A673 (cell line): ENCODE data around the gene OR9A2. TPM values are rescaled to one million over a fixed set of nuclear protein-coding genes. Genes with fewer than 3 reads are reported as not detected.

Experiments
- BruUV-seq: library from RNA; stranded (reverse); fragments of 400-500 nt; replicated peaks from 2 replicates; lab custom pipeline; 2021; lab: Mats Ljungman, UMichigan
- CTCF ChIA-PET: fragments of 300-600 bp; sonication (Branson Sonifier 250); formaldehyde crosslinking; loops from one replicate; lab custom pipeline; 2022; ENCODE audit warnings: antibody characterized with exemption; lab: Charles Lee
- POLR2A ChIA-PET: fragments of 300-600 bp; sonication (Branson Sonifier 250); formaldehyde crosslinking; loops from one replicate; lab custom pipeline; 2022; ENCODE audit warnings: antibody characterized with exemption; ENCODE audit not compliant: low non-redundant PET; lab: Charles Lee
- DNase-seq: peaks from one replicate; pipeline ENCODE4 v3.0.0-alpha.2; 2015; ENCODE audit warnings: low spot score
- H3K27ac ChIP-seq: fragments of 200-600 bp; sonication (generic); 2 replicates; pipeline ENCODE4 v1.5.1; 2016; ENCODE audit warnings: mixed run types, low read depth, mild to moderate bottlenecking, mixed read lengths, antibody characterized with exemption, low read length; ENCODE audit not compliant: poor library complexity, severe bottlenecking
- H3K27me3 ChIP-seq: fragments of 200-600 bp; sonication (generic); replicated peaks from 2 replicates; pipeline ENCODE4 v1.6.1; 2017; ENCODE audit warnings: mixed run types, low read depth, mild to moderate bottlenecking, mixed read lengths, antibody characterized with exemption, low read length; ENCODE audit not compliant: insufficient read depth, poor library complexity
- H3K36me3 ChIP-seq: fragments of 200-600 bp; sonication (generic); 2 replicates; pipeline ENCODE4 v1.6.1; 2016; ENCODE audit warnings: mixed run types, mild to moderate bottlenecking, mixed read lengths, antibody characterized with exemption, low read length; ENCODE audit not compliant: insufficient read depth, poor library complexity, severe bottlenecking
- H3K4me1 ChIP-seq: fragments of 200-600 bp; sonication (generic); 2 replicates; pipeline ENCODE4 v1.6.1; 2017; ENCODE audit warnings: mixed run types, mild to moderate bottlenecking, mixed read lengths, antibody characterized with exemption, low read length; ENCODE audit not compliant: insufficient read depth, poor library complexity, severe bottlenecking
- H3K4me3 ChIP-seq: fragments of 200-600 bp; sonication (generic); 2 replicates; pipeline ENCODE4 v1.5.1; 2016; ENCODE audit warnings: low read depth, mixed run types, mild to moderate bottlenecking, mixed read lengths, low read length; ENCODE audit not compliant: poor library complexity, severe bottlenecking
- H3K9me3 ChIP-seq: fragments of 200-600 bp; sonication (generic); 2 replicates; pipeline ENCODE4 v1.6.1; 2016; ENCODE audit warnings: mixed run types, low read depth, mild to moderate bottlenecking, mixed read lengths, antibody characterized with exemption, low read length; ENCODE audit not compliant: poor library complexity, severe bottlenecking
- CTCF ChIP-seq: fragments of 300-800, 200-600 bp; sonication (generic); conservative IDR thresholded peaks from 2 replicates; pipeline ENCODE4 v1.5.1; 2017; ENCODE audit warnings: low read depth, mild to moderate bottlenecking, antibody characterized with exemption, low read length, moderate library complexity, mixed read lengths
- EZH2 ChIP-seq: fragments of 200-600 bp; sonication (generic); IDR thresholded peaks from 2 replicates; pipeline ENCODE4 v1.6.1; 2017; ENCODE audit warnings: borderline replicate concordance, low read depth, mild to moderate bottlenecking, mixed read lengths, antibody characterized with exemption, low read length; ENCODE audit not compliant: poor library complexity, severe bottlenecking
- intact Hi-C: fragments of 100-400 bp; cut with micrococcal nuclease; formaldehyde crosslinking; loops from one replicate; pipeline ENCODE4 v1.10.0; 2022; ENCODE audit not compliant: unreplicated experiment
- total RNA-seq: library from RNA; stranded (reverse); gene quantifications from 2 replicates; pipeline ENCODE4 v1.2.3, GENCODE V29; 2021

Gene OR9A2
- total RNA-seq, 1 experiment from 2014 or later, result not detected

- no TSS peak for BruUV-seq
- intact Hi-C loops, result no loop called here
- no peaks in the 10 kb centered on the region for H3K4me1 ChIP-seq
- H3K27me3 ChIP-seq, result no peaks in the 10 kb centered on the region
- no peak for DNase-seq
- no peaks in the 10 kb centered on the region for H3K9me3 ChIP-seq
- ChIA-PET POLR2A (no interaction called here), CTCF (no interaction called here)
- H3K27ac ChIP-seq, result no peak overlapping the region
- no peak overlapping the region for H3K4me3 ChIP-seq
- TF ChIP-seq CTCF, result no peak
- no peak for TF ChIP-seq EZH2
- no peaks in the 10 kb centered on the region for H3K36me3 ChIP-seq
Observed at GRCh38 chr7:143069912-143070500, 43.1 kb upstream of the OR9A2 start.

- no peaks in the 10 kb centered on the region for H3K36me3 ChIP-seq
- no TSS peak for BruUV-seq
- H3K4me3 ChIP-seq, result no peak overlapping the region
- H3K27me3 ChIP-seq, result no peaks in the 10 kb centered on the region
- ChIA-PET CTCF (no interaction called here), POLR2A (no interaction called here)
- no peaks in the 10 kb centered on the region for H3K9me3 ChIP-seq
- no peak for DNase-seq
- no peak overlapping the region for H3K27ac ChIP-seq
- H3K4me1 ChIP-seq, result no peaks in the 10 kb centered on the region
- intact Hi-C loops, result no loop called here
- TF ChIP-seq CTCF (no peak), EZH2 (no peak)
Observed at GRCh38 chr7:143068446-143068845, 41.5 kb upstream of the OR9A2 start.

GRCh38 chr7:143063741-143064140 lies 36.8 kb upstream of the OR9A2 start:
- Histone ChIP-seq H3K4me1 (no peaks in the 10 kb centered on the region), H3K27me3 (no peaks in the 10 kb centered on the region), H3K4me3 (no peak overlapping the region), H3K9me3 (no peaks in the 10 kb centered on the region), H3K36me3 (no peaks in the 10 kb centered on the region), H3K27ac (no peak overlapping the region)
- no TSS peak for BruUV-seq
- no peak for DNase-seq
- ChIA-PET POLR2A (no interaction called here), CTCF (no interaction called here)
- intact Hi-C loops, result no loop called here
- no peak for TF ChIP-seq EZH2
- TF ChIP-seq CTCF, result no peak
